Measurements from ENCODE around the gene CERS6. TPM values are rescaled to one million over a fixed set of nuclear protein-coding genes. Genes with fewer than 3 reads are reported as not detected.
"Not testable (repeated sequence)": the region's sequence is repeated elsewhere in the genome, so short reads cannot be mapped to it uniquely, and the experiment has no call there.

Gene CERS6
- polyA plus RNA-seq, 4 donors: 47.1 to 61.1 (median 57.5) TPM

GRCh38 chr2:168632709-168633121 is 176.6 kb downstream of the CERS6 start:
- DNase-seq (ENCODE audit: low read depth in 4 of 4, low spot score in 3 of 4): peak in 2 of 4 donors; percentile 42 to 57

- no peak for DNase-seq (ENCODE audit: low read depth in 4 of 4, low spot score in 3 of 4)
Measured at GRCh38 chr2:168633200-168633599, 177.1 kb downstream of the CERS6 start.

GRCh38 chr2:168633895-168634294 is 177.8 kb downstream of the CERS6 start:
- DNase-seq (ENCODE audit: low read depth in 4 of 4, low spot score in 3 of 4): no peak

- peak; percentile 58 to 79 (median 64) for DNase-seq (ENCODE audit: low read depth in 4 of 4, low spot score in 3 of 4)
Measured at GRCh38 chr2:168635065-168635577, 179.0 kb downstream of the CERS6 start.

GRCh38 chr2:168639018-168639417 is 182.9 kb downstream of the CERS6 start:
- no peak for DNase-seq (ENCODE audit: low read depth in 4 of 4, low spot score in 3 of 4)

GRCh38 chr2:168639441-168639898 is 183.4 kb downstream of the CERS6 start:
- peak in 1 of 4 donors; percentile 25 for DNase-seq (ENCODE audit: low read depth in 4 of 4, low spot score in 3 of 4)

- no peak for DNase-seq (ENCODE audit: low read depth in 4 of 4, low spot score in 3 of 4)
Measured at GRCh38 chr2:168640039-168640438, 184.0 kb downstream of the CERS6 start.

GRCh38 chr2:168641636-168642035 is 185.6 kb downstream of the CERS6 start:
- no peak for DNase-seq (ENCODE audit: low read depth in 4 of 4, low spot score in 3 of 4)

- no peak for DNase-seq (ENCODE audit: low read depth in 4 of 4, low spot score in 3 of 4)
Measured at GRCh38 chr2:168642873-168643272, 186.8 kb downstream of the CERS6 start.

- no peak for DNase-seq (ENCODE audit: low read depth in 4 of 4, low spot score in 3 of 4)
Measured at GRCh38 chr2:168643979-168644378, 187.9 kb downstream of the CERS6 start.

GRCh38 chr2:168645696-168646338 is 189.7 kb downstream of the CERS6 start:
- no peak for DNase-seq (ENCODE audit: low read depth in 4 of 4, low spot score in 3 of 4)

- DNase-seq (ENCODE audit: low read depth in 4 of 4, low spot score in 3 of 4): no peak
Measured at GRCh38 chr2:168649105-168649504, 193.0 kb downstream of the CERS6 start.

GRCh38 chr2:168649562-168649961 is 193.5 kb downstream of the CERS6 start:
- no peak for DNase-seq (ENCODE audit: low read depth in 4 of 4, low spot score in 3 of 4)

GRCh38 chr2:168650139-168650538 is 194.1 kb downstream of the CERS6 start:
- DNase-seq (ENCODE audit: low read depth in 4 of 4, low spot score in 3 of 4): no peak

GRCh38 chr2:168650781-168651180 is 194.7 kb downstream of the CERS6 start:
- no peak for DNase-seq (ENCODE audit: low read depth in 4 of 4, low spot score in 3 of 4)

GRCh38 chr2:168652997-168653921 is 197.2 kb downstream of the CERS6 start:
- DNase-seq (ENCODE audit: low read depth in 4 of 4, low spot score in 3 of 4): no peak

- DNase-seq (ENCODE audit: low read depth in 4 of 4, low spot score in 3 of 4): no peak
Measured at GRCh38 chr2:168654705-168655104, 198.6 kb downstream of the CERS6 start.

GRCh38 chr2:168655207-168655606 is 199.1 kb downstream of the CERS6 start:
- no peak for DNase-seq (ENCODE audit: low read depth in 4 of 4, low spot score in 3 of 4)

- not testable (repeated sequence) for DNase-seq (ENCODE audit: low read depth in 4 of 4, low spot score in 3 of 4)
Measured at GRCh38 chr2:168657378-168657777, 201.3 kb downstream of the CERS6 start.

- DNase-seq (ENCODE audit: low read depth in 4 of 4, low spot score in 3 of 4): no peak
Measured at GRCh38 chr2:168658706-168659105, 202.6 kb downstream of the CERS6 start.

Measured in right renal pelvis (tissue), 4 donors.